Thyroid gland (tissue), 4 donors: ENCODE results near the gene FEM1B.

Source experiments
- POLR2A ChIP-seq, 2 donors: fragments of 450-650 bp; IDR thresholded peaks; one replicate each; pipeline ENCODE4 v1.6.1; 2017; ENCODE audit warnings: antibody characterized with exemption in 2 of 2, mild to moderate bottlenecking in 2 of 2, moderate library complexity in 1 of 2
- TF ChIP-seq, protein P1 (sequence below), 6 experiments: fragments of 200-600 bp in 3 of 6; fragments of 450-650 bp in 3 of 6; sonication (generic) in 3 of 6; IDR thresholded peaks; one replicate each; pipeline ENCODE4 v1.5.1; 2016 to 2019; ENCODE audit warnings: antibody characterized with exemption in 6 of 6, mild to moderate bottlenecking in 2 of 6, inconsistent platforms in 1 of 6, moderate library complexity in 1 of 6

DNA sequence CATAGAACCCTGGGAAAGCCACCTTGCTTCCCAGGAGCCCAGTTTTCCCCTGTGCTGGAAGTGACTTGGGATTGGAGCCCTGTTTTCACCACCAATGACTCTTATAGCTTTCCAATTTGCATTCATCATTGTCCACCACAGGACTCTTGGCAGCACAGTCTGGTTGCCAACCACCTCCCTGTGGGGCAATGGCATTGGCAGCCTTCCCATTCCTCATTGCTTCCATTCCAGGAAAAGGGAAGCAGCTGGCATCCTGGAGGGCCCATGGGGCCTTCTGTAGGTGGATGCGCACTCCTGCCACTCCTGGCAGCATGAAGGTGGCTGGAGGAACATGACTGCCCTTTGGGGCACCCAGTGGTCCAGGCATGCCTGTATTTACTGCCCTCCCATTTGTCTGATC, 57.7 kb downstream of the FEM1B start:
- no peak for TF ChIP-seq POLR2A (IDR thresholded peaks at IDR 0.05)
- TF ChIP-seq, protein P1, sequence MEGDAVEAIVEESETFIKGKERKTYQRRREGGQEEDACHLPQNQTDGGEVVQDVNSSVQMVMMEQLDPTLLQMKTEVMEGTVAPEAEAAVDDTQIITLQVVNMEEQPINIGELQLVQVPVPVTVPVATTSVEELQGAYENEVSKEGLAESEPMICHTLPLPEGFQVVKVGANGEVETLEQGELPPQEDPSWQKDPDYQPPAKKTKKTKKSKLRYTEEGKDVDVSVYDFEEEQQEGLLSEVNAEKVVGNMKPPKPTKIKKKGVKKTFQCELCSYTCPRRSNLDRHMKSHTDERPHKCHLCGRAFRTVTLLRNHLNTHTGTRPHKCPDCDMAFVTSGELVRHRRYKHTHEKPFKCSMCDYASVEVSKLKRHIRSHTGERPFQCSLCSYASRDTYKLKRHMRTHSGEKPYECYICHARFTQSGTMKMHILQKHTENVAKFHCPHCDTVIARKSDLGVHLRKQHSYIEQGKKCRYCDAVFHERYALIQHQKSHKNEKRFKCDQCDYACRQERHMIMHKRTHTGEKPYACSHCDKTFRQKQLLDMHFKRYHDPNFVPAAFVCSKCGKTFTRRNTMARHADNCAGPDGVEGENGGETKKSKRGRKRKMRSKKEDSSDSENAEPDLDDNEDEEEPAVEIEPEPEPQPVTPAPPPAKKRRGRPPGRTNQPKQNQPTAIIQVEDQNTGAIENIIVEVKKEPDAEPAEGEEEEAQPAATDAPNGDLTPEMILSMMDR (IDR thresholded peaks at IDR 0.05) = no peak
